Measurements from ENCODE around the gene PDSS2. TPM values are rescaled to one million over a fixed set of nuclear protein-coding genes. Genes with fewer than 3 reads are reported as not detected.

PDSS2 gene
- polyA plus RNA-seq, 2 donors = 3.6 to 7.3 TPM

- WGBS, 2 donors = 84 to 86% methylated on average over 3 of the region's 3 CpGs
- Histone ChIP-seq H3K36me3 (ENCODE audit: control insufficient read depth in 2 of 2, insufficient read depth in 2 of 2, low read length in 1 of 2) (no peaks in the 10 kb centered on the region), H3K4me3 (ENCODE audit: low read depth in 1 of 2, low read length in 2 of 2) (no peak overlapping the region), H3K27ac (ENCODE audit: low read depth in 2 of 2, low read length in 1 of 2) (no peak overlapping the region), H3K4me1 (ENCODE audit: control insufficient read depth in 2 of 2, insufficient read depth in 2 of 2, low read length in 1 of 2) (no peaks in the 10 kb centered on the region), H3K27me3 (ENCODE audit: control insufficient read depth in 1 of 2, insufficient read depth in 2 of 2, low read length in 2 of 2) (no peaks in the 10 kb centered on the region), H3K9me3 (ENCODE audit: control insufficient read depth in 2 of 2, insufficient read depth in 1 of 2, low read depth in 1 of 2, low read length in 1 of 2) (no peaks in the 10 kb centered on the region)
Observed at GRCh38 chr6:107355659-107356058, 103.7 kb downstream of the PDSS2 start.

- 67 to 69% methylated on average over 2 of the region's 2 CpGs for WGBS, 2 donors
- H3K27me3 ChIP-seq (ENCODE audit: control insufficient read depth in 1 of 2, insufficient read depth in 2 of 2, low read length in 2 of 2) = no peaks in the 10 kb centered on the region
- H3K4me1 ChIP-seq (ENCODE audit: control insufficient read depth in 2 of 2, insufficient read depth in 2 of 2, low read length in 1 of 2) = no peaks in the 10 kb centered on the region
- H3K36me3 ChIP-seq (ENCODE audit: control insufficient read depth in 2 of 2, insufficient read depth in 2 of 2, low read length in 1 of 2) = no peaks in the 10 kb centered on the region
- H3K9me3 ChIP-seq (ENCODE audit: control insufficient read depth in 2 of 2, insufficient read depth in 1 of 2, low read depth in 1 of 2, low read length in 1 of 2) = no peaks in the 10 kb centered on the region
- no peak overlapping the region for H3K27ac ChIP-seq (ENCODE audit: low read depth in 2 of 2, low read length in 1 of 2)
- no peak overlapping the region for H3K4me3 ChIP-seq (ENCODE audit: low read depth in 1 of 2, low read length in 2 of 2)
Observed at GRCh38 chr6:107354451-107354850, 104.9 kb downstream of the PDSS2 start.

GRCh38 chr6:107353773-107354382 lies 105.5 kb downstream of the PDSS2 start:
- H3K9me3 ChIP-seq (ENCODE audit: control insufficient read depth in 2 of 2, insufficient read depth in 1 of 2, low read depth in 1 of 2, low read length in 1 of 2) = no peaks in the 10 kb centered on the region
- H3K27me3 ChIP-seq (ENCODE audit: control insufficient read depth in 1 of 2, insufficient read depth in 2 of 2, low read length in 2 of 2) = no peaks in the 10 kb centered on the region
- H3K4me1 ChIP-seq (ENCODE audit: control insufficient read depth in 2 of 2, insufficient read depth in 2 of 2, low read length in 1 of 2) = no peaks in the 10 kb centered on the region
- no peak overlapping the region for H3K4me3 ChIP-seq (ENCODE audit: low read depth in 1 of 2, low read length in 2 of 2)
- H3K27ac ChIP-seq (ENCODE audit: low read depth in 2 of 2, low read length in 1 of 2) = no peak overlapping the region
- 57 to 73% methylated on average over 1 of the region's 1 CpG for WGBS, 2 donors
- H3K36me3 ChIP-seq (ENCODE audit: control insufficient read depth in 2 of 2, insufficient read depth in 2 of 2, low read length in 1 of 2) = no peaks in the 10 kb centered on the region

- WGBS, 2 donors = 97 to 98% methylated on average over 1 of the region's 1 CpG
- Histone ChIP-seq H3K27ac (ENCODE audit: low read depth in 2 of 2, low read length in 1 of 2) (no peak overlapping the region), H3K4me3 (ENCODE audit: low read depth in 1 of 2, low read length in 2 of 2) (no peak overlapping the region), H3K9me3 (ENCODE audit: control insufficient read depth in 2 of 2, insufficient read depth in 1 of 2, low read depth in 1 of 2, low read length in 1 of 2) (no peaks in the 10 kb centered on the region), H3K4me1 (ENCODE audit: control insufficient read depth in 2 of 2, insufficient read depth in 2 of 2, low read length in 1 of 2) (no peaks in the 10 kb centered on the region), H3K27me3 (ENCODE audit: control insufficient read depth in 1 of 2, insufficient read depth in 2 of 2, low read length in 2 of 2) (no peaks in the 10 kb centered on the region), H3K36me3 (ENCODE audit: control insufficient read depth in 2 of 2, insufficient read depth in 2 of 2, low read length in 1 of 2) (no peaks in the 10 kb centered on the region)
Observed at GRCh38 chr6:107348224-107348623, 111.1 kb downstream of the PDSS2 start.

- no peaks in the 10 kb centered on the region for H3K4me1 ChIP-seq (ENCODE audit: control insufficient read depth in 2 of 2, insufficient read depth in 2 of 2, low read length in 1 of 2)
- H3K36me3 ChIP-seq (ENCODE audit: control insufficient read depth in 2 of 2, insufficient read depth in 2 of 2, low read length in 1 of 2) = no peaks in the 10 kb centered on the region
- H3K27me3 ChIP-seq (ENCODE audit: control insufficient read depth in 1 of 2, insufficient read depth in 2 of 2, low read length in 2 of 2) = no peaks in the 10 kb centered on the region
- H3K4me3 ChIP-seq (ENCODE audit: low read depth in 1 of 2, low read length in 2 of 2) = no peak overlapping the region
- no peaks in the 10 kb centered on the region for H3K9me3 ChIP-seq (ENCODE audit: control insufficient read depth in 2 of 2, insufficient read depth in 1 of 2, low read depth in 1 of 2, low read length in 1 of 2)
- no peak overlapping the region for H3K27ac ChIP-seq (ENCODE audit: low read depth in 2 of 2, low read length in 1 of 2)
Observed at GRCh38 chr6:107345393-107345792, 114.0 kb downstream of the PDSS2 start.

- Histone ChIP-seq H3K27me3 (ENCODE audit: control insufficient read depth in 1 of 2, insufficient read depth in 2 of 2, low read length in 2 of 2) (no peaks in the 10 kb centered on the region), H3K36me3 (ENCODE audit: control insufficient read depth in 2 of 2, insufficient read depth in 2 of 2, low read length in 1 of 2) (no peaks in the 10 kb centered on the region), H3K27ac (ENCODE audit: low read depth in 2 of 2, low read length in 1 of 2) (no peak overlapping the region), H3K4me3 (ENCODE audit: low read depth in 1 of 2, low read length in 2 of 2) (no peak overlapping the region), H3K9me3 (ENCODE audit: control insufficient read depth in 2 of 2, insufficient read depth in 1 of 2, low read depth in 1 of 2, low read length in 1 of 2) (no peaks in the 10 kb centered on the region), H3K4me1 (ENCODE audit: control insufficient read depth in 2 of 2, insufficient read depth in 2 of 2, low read length in 1 of 2) (no peaks in the 10 kb centered on the region)
- 91 to 93% methylated on average over 2 of the region's 2 CpGs for WGBS, 2 donors
Observed at GRCh38 chr6:107344981-107345380, 114.4 kb downstream of the PDSS2 start.

GRCh38 chr6:107344383-107344782 lies 115.0 kb downstream of the PDSS2 start:
- Histone ChIP-seq H3K4me3 (ENCODE audit: low read depth in 1 of 2, low read length in 2 of 2) (no peak overlapping the region), H3K4me1 (ENCODE audit: control insufficient read depth in 2 of 2, insufficient read depth in 2 of 2, low read length in 1 of 2) (no peaks in the 10 kb centered on the region), H3K36me3 (ENCODE audit: control insufficient read depth in 2 of 2, insufficient read depth in 2 of 2, low read length in 1 of 2) (no peaks in the 10 kb centered on the region), H3K27me3 (ENCODE audit: control insufficient read depth in 1 of 2, insufficient read depth in 2 of 2, low read length in 2 of 2) (no peaks in the 10 kb centered on the region), H3K9me3 (ENCODE audit: control insufficient read depth in 2 of 2, insufficient read depth in 1 of 2, low read depth in 1 of 2, low read length in 1 of 2) (no peaks in the 10 kb centered on the region), H3K27ac (ENCODE audit: low read depth in 2 of 2, low read length in 1 of 2) (no peak overlapping the region)
- WGBS, 2 donors = 75 to 85% methylated on average over 2 of the region's 2 CpGs

- WGBS, 2 donors = 88 to 96% methylated on average over 2 of the region's 2 CpGs
- no peaks in the 10 kb centered on the region for H3K27me3 ChIP-seq (ENCODE audit: control insufficient read depth in 1 of 2, insufficient read depth in 2 of 2, low read length in 2 of 2)
- H3K4me1 ChIP-seq (ENCODE audit: control insufficient read depth in 2 of 2, insufficient read depth in 2 of 2, low read length in 1 of 2) = no peaks in the 10 kb centered on the region
- no peaks in the 10 kb centered on the region for H3K36me3 ChIP-seq (ENCODE audit: control insufficient read depth in 2 of 2, insufficient read depth in 2 of 2, low read length in 1 of 2)
- H3K9me3 ChIP-seq (ENCODE audit: control insufficient read depth in 2 of 2, insufficient read depth in 1 of 2, low read depth in 1 of 2, low read length in 1 of 2) = no peaks in the 10 kb centered on the region
- H3K27ac ChIP-seq (ENCODE audit: low read depth in 2 of 2, low read length in 1 of 2) = no peak overlapping the region
- H3K4me3 ChIP-seq (ENCODE audit: low read depth in 1 of 2, low read length in 2 of 2) = no peak overlapping the region
Observed at GRCh38 chr6:107342144-107342543, 117.2 kb downstream of the PDSS2 start.

- Histone ChIP-seq H3K27ac (ENCODE audit: low read depth in 2 of 2, low read length in 1 of 2) (no peak overlapping the region), H3K36me3 (ENCODE audit: control insufficient read depth in 2 of 2, insufficient read depth in 2 of 2, low read length in 1 of 2) (no peaks in the 10 kb centered on the region), H3K4me3 (ENCODE audit: low read depth in 1 of 2, low read length in 2 of 2) (no peak overlapping the region), H3K4me1 (ENCODE audit: control insufficient read depth in 2 of 2, insufficient read depth in 2 of 2, low read length in 1 of 2) (no peaks in the 10 kb centered on the region), H3K9me3 (ENCODE audit: control insufficient read depth in 2 of 2, insufficient read depth in 1 of 2, low read depth in 1 of 2, low read length in 1 of 2) (no peaks in the 10 kb centered on the region), H3K27me3 (ENCODE audit: control insufficient read depth in 1 of 2, insufficient read depth in 2 of 2, low read length in 2 of 2) (no peaks in the 10 kb centered on the region)
- WGBS, 2 donors = 90 to 97% methylated on average over 1 of the region's 1 CpG
Observed at GRCh38 chr6:107340881-107341280, 118.5 kb downstream of the PDSS2 start.

GRCh38 chr6:107337191-107337741 lies 122.1 kb downstream of the PDSS2 start:
- no peaks in the 10 kb centered on the region for H3K9me3 ChIP-seq (ENCODE audit: control insufficient read depth in 2 of 2, insufficient read depth in 1 of 2, low read depth in 1 of 2, low read length in 1 of 2)
- H3K4me1 ChIP-seq (ENCODE audit: control insufficient read depth in 2 of 2, insufficient read depth in 2 of 2, low read length in 1 of 2) = no peaks in the 10 kb centered on the region
- H3K27me3 ChIP-seq (ENCODE audit: control insufficient read depth in 1 of 2, insufficient read depth in 2 of 2, low read length in 2 of 2) = no peaks in the 10 kb centered on the region
- no peak overlapping the region for H3K27ac ChIP-seq (ENCODE audit: low read depth in 2 of 2, low read length in 1 of 2)
- H3K36me3 ChIP-seq (ENCODE audit: control insufficient read depth in 2 of 2, insufficient read depth in 2 of 2, low read length in 1 of 2) = no peaks in the 10 kb centered on the region
- H3K4me3 ChIP-seq (ENCODE audit: low read depth in 1 of 2, low read length in 2 of 2) = no peak overlapping the region
